Astrocyte (in vitro differentiated cells and primary cell): Measurements from ENCODE around the gene SLCO2A1.

ENCODE experiments used
- EZH2 ChIP-seq: IDR thresholded peaks from 2 replicates; pipeline ENCODE4 v1.6.1; 2012; ENCODE audit warnings: mild to moderate bottlenecking, low read length, inconsistent platforms; ENCODE audit not compliant: insufficient read depth
- TF ChIP-seq, protein P1 (sequence below): IDR thresholded peaks from 2 replicates; pipeline ENCODE4 v1.5.1; 2011; ENCODE audit warnings: low read depth, mild to moderate bottlenecking, inconsistent platforms, low read length, moderate library complexity; ENCODE audit not compliant: insufficient read depth

DNA sequence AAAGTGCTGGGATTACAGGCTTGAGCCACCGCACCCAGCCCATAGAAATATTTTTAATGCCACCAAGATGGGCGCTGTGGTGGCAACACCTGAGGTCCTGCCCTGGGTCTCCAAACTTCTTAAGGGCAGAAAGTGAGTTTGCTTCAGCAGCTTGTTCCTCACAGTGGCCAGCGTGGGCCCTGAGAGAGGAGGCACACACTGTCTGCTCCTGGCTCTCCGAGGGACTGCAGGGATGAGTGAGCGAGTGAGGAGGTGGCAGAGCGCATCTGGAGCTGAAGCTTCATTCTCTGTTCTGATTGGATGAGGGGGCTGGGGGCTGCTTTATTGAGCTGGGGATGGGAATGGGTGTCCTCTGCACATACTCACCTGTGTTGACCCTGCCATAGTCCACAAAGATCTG lies 76.4 kb downstream of the SLCO2A1 start:
- TF ChIP-seq, protein P1, sequence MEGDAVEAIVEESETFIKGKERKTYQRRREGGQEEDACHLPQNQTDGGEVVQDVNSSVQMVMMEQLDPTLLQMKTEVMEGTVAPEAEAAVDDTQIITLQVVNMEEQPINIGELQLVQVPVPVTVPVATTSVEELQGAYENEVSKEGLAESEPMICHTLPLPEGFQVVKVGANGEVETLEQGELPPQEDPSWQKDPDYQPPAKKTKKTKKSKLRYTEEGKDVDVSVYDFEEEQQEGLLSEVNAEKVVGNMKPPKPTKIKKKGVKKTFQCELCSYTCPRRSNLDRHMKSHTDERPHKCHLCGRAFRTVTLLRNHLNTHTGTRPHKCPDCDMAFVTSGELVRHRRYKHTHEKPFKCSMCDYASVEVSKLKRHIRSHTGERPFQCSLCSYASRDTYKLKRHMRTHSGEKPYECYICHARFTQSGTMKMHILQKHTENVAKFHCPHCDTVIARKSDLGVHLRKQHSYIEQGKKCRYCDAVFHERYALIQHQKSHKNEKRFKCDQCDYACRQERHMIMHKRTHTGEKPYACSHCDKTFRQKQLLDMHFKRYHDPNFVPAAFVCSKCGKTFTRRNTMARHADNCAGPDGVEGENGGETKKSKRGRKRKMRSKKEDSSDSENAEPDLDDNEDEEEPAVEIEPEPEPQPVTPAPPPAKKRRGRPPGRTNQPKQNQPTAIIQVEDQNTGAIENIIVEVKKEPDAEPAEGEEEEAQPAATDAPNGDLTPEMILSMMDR: no peak
- TF ChIP-seq EZH2: no peak
